ENCODE results near the gene CAPN14.

CAPN14 gene

GRCh38 chr2:31137211-31138036 is 79.9 kb downstream of the CAPN14 start:
- peak; percentile 27 for DNase-seq

GRCh38 chr2:31136732-31137131 is 80.6 kb downstream of the CAPN14 start:
- DNase-seq = no peak

- no peak for DNase-seq
These were observed 81.3 kb downstream of the CAPN14 start for GRCh38 chr2:31136000-31136399.

GRCh38 chr2:31134480-31134879 is 82.8 kb downstream of the CAPN14 start:
- no peak for DNase-seq

- DNase-seq = no peak
These were observed 84.5 kb downstream of the CAPN14 start for GRCh38 chr2:31132786-31133185.

GRCh38 chr2:31131871-31132270 is 85.4 kb downstream of the CAPN14 start:
- DNase-seq = no peak

GRCh38 chr2:31129375-31130171 is 87.7 kb downstream of the CAPN14 start:
- peak; percentile 22 for DNase-seq

- no peak for DNase-seq
These were observed 89.4 kb downstream of the CAPN14 start for GRCh38 chr2:31127931-31128330.

- DNase-seq = no peak
These were observed 91.2 kb downstream of the CAPN14 start for GRCh38 chr2:31125918-31126695.

- DNase-seq = no peak
These were observed 92.4 kb downstream of the CAPN14 start for GRCh38 chr2:31124904-31125303.

All from NCI-H345 (cell line).